NCI-H146 (cell line): ENCODE data around the gene QRFPR.
"Not testable (repeated sequence)": the region's sequence is repeated elsewhere in the genome, so short reads cannot be mapped to it uniquely, and the experiment has no call there.

Experiments used
- DNase-seq: peaks from one replicate; lab custom pipeline; 2025; lab: John Stamatoyannopoulos, UW

The QRFPR gene

GRCh38 chr4:121339307-121339706 is 41.5 kb downstream of the QRFPR start:
- DNase-seq: no peak

DNA sequence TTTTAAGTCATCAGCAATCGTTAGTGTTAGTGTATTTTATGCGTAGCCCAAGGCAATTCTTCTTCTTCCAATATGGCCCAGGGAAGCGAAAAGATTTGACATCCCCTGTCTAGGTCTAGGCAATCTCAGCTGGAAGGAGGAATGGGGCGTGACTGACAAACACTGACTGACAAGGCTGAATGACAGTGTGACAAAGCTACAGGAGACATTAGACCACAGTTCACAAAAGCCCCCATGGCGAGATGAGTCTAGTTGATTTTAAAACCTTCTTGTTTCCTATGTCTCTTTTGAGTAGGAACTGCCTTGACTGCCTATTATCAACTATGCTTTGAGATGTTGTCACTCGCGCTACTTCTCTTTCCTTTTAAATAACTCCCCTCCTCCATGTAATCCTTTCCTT is 42.3 kb downstream of the QRFPR start:
- DNase-seq: no peak

DNA sequence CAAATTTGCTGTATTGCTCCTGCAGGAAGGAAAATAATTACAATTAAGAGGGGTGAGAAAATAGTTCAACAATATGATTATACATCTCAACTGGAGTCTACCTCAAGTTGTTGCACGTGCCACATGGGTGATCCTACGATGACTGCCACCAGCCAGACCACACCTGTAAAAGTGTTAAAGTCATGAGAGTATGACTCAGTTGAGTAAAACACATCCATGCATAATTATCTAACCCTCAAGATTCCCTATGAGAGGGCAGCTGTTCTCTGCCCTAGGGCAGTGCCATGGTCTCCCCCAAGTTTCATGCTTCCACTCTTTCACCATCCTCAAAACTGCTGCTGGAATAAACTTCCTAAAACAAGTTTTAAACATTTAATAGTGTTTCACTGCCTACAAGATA is 44.1 kb downstream of the QRFPR start:
- DNase-seq: no peak

DNA sequence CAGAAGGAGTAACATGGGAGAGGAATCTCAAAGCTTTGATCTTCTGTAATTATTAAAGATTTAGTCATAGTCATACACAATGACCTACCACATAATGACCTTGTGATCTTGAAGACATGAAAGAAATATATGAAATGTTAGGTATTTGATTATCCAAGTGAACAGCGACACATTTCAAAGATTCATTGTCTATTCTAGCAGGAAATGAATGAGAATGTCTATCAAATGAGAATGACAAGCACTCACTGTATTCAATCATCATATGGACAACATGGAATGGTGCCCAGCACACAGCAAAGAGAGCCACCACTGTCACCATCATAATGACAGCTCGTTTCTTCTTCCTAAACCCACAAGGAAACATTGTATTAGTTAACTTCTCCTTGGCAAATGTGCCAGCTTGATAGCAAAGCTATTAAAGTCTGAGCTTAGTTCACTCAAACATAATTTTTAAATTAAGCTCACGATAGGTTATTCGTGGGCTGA is 50.6 kb downstream of the QRFPR start:
- DNase-seq: no peak

DNA sequence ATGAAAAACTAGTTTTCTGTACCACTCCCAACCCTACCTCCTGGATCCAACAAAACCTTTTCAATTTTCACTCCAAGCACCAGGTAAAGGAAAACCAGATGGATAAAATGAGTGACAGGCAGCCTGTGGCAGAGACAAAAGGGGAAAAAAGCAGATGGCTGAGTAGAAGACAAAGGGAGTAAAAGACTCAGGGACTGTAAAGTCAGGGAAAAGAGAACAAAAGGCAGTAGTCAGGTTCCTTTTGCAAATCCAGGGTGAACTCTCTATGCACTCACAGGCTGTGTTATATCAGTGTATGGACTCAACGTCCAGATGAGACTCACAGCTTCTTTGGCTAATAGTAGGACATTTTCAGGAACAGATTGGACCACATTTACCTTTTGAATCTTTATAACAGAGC is 54.2 kb downstream of the QRFPR start:
- no peak for DNase-seq

DNA sequence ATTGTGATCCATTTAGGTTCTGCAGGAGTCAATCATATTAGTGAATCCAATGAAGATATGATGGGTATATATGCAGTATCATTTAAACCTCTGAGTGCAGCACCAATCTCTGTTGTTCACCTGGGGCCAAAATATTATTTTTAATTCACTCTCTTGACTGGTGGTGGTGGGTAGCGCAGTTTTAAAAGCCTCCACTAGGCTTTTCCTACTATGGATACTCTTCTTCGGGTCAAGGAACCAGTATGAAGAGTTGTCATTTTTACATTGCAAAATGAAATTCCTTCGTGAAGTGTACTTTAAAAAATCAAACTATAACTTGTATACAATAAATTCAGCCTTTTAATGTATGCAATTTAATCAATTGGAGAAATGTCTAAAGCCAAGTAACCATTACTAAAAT is 56.5 kb downstream of the QRFPR start:
- DNase-seq: no peak

DNA sequence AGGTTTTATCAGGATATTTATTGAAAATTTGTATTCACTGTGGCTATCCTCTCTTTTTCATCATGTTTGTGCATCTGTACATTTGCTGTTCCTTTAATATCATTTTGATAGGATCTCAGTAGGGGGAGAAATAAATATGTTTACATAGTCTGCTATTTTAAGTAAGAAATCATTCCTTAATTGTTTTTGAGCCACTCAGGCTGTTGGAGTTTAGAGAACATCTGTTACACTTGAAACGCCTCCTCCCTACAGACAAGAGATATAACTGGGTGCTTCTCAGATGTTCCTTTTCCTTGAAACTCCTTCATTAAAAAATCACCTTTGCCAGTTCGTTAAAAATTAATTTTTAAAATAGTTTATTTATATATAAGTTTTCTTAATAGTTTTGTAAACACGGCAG is 59.4 kb downstream of the QRFPR start:
- no peak for DNase-seq

GRCh38 chr4:121316091-121316490 is 64.7 kb downstream of the QRFPR start:
- no peak for DNase-seq

DNA sequence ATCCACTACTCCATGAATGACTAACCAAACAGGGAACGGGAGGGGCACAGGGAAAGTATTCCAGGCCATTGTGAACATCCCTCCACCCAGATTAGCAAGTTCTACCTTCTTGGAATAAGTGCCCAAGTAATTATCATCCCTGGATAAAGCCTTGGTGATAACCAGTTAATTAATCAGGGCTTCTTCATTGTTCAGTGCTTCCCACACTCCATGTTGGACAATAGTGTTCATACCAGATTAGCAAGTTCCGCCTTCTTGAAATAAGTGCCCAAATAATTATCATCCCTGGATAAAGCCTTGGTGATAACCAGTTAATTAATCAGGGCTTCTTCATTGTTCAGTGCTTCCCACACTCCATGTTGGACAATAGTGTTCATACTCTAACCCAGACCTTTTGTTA is 67.4 kb downstream of the QRFPR start:
- DNase-seq: not testable (repeated sequence)

GRCh38 chr4:121308828-121309227 is 72.0 kb downstream of the QRFPR start:
- no peak for DNase-seq

DNA sequence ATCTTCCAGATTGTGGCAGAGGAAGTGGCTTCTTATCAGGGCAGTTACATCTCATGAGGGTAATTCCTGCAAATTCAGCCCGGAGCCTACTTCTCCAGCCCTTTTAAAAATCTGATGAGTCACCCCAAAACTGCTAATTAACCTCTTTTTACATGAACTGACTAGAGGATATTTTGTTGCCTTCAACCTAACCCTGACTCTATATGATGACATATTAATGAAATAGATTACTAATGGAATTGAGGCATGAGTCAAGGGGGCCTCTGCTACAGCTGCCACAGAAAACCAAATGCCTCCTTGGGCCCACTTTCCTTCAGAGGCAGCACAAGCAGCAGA is 72.5 kb downstream of the QRFPR start:
- no peak for DNase-seq

- DNase-seq: no peak
These were observed 73.1 kb downstream of the QRFPR start for GRCh38 chr4:121307445-121308327.

GRCh38 chr4:121306931-121307330 is 73.9 kb downstream of the QRFPR start:
- no peak for DNase-seq

- no peak for DNase-seq
These were observed 75.9 kb downstream of the QRFPR start for GRCh38 chr4:121304893-121305292.

DNA sequence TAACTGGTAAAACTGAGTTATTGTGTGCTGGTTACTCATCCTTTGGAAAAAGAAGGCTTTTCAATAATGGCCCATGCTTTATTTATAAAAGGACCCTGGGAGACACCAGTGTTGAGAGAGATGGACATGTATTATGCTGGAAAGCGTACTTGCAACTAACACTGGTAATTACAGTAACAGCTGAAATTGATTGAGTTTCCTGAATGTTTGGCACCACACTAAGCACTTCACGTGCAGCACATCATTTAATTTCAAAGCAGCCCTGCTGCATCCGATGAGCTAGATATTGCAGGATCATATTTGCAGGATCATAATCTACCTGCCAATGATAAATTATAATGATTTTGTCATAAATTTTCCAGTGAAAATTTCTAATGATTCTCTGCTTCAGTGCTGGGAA is 81.5 kb downstream of the QRFPR start:
- DNase-seq: no peak

DNA sequence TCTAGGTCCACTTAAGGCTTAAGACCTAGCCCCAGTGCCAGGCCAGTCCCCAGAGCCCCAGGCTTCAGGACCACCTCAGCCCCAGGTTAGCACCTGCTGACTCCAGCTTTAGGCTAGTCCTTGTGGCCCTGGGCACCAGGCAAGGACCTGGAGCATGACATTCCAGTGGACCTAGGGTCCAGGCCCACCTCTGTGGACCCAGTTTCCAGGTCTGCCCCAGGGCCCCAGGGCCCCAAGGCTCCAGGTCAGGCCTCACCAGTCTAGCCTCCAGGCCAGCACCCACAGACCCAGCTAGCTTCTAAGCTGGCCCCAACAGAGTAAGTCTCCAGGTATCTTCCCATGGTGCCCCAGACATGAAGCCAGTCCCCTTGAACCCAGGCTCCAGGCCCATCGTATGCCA is 97.5 kb downstream of the QRFPR start:
- no peak for DNase-seq

- no peak for DNase-seq
These were observed 100.4 kb downstream of the QRFPR start for GRCh38 chr4:121280425-121280824.

- no peak for DNase-seq
These were observed 101.9 kb downstream of the QRFPR start for GRCh38 chr4:121278811-121279368.
